ENCODE measurements around the gene EVC.

DNA sequence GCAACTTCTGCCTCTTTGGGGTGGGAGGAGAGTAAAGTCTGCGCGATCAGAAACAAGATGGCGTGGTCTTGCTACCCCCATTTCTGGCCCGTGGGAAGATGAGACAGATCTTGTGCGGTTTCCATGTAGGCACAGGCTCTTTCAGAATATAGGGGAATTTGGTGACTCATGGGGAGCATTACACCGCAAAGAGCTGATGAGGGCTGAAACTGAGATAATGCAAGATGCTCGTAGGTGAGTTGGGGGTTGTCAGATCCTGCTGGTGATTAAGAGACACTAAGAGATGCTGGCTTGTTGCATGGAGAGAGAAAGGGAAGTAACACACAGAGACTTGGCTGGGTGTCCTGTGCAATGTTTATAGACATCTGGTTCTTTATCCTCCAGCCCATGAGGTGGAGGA, 1.5 kb downstream of the EVC start:
- no peak for TF ChIP-seq CTCF (IDR thresholded peaks at IDR 0.05; ENCODE audit: control extremely low read depth in 1 of 3, insufficient read depth in 1 of 3, low read depth in 1 of 3, low read length in 3 of 3)
- TF ChIP-seq TCF12 (IDR thresholded peaks at IDR 0.05; ENCODE audit: low read depth, low read length) = no peak
- no peak for TF ChIP-seq SIRT6 (IDR thresholded peaks at IDR 0.05; ENCODE audit: low read length)
- no peak for TF ChIP-seq POLR2A (IDR thresholded peaks at IDR 0.05; ENCODE audit: control extremely low read depth in 1 of 2, low read depth in 2 of 2, low read length in 2 of 2)
- TF ChIP-seq, protein P1, sequence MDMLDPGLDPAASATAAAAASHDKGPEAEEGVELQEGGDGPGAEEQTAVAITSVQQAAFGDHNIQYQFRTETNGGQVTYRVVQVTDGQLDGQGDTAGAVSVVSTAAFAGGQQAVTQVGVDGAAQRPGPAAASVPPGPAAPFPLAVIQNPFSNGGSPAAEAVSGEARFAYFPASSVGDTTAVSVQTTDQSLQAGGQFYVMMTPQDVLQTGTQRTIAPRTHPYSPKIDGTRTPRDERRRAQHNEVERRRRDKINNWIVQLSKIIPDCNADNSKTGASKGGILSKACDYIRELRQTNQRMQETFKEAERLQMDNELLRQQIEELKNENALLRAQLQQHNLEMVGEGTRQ (IDR thresholded peaks at IDR 0.05; ENCODE audit: low read length) = no peak
- TF ChIP-seq KDM4A (IDR thresholded peaks at IDR 0.05; ENCODE audit: low read depth, low read length, severe bottlenecking) = no peak
- no peak for TF ChIP-seq NANOG (IDR thresholded peaks at IDR 0.05; ENCODE audit: insufficient read depth, low read depth, low read length, poor library complexity, severe bottlenecking)
- TF ChIP-seq CHD1 (IDR thresholded peaks at IDR 0.05; ENCODE audit: low read depth, low read length) = no peak
- no peak for TF ChIP-seq EZH2 (IDR thresholded peaks at IDR 0.05; ENCODE audit: low read depth, low read length, severe bottlenecking)
- TF ChIP-seq TAF1 (IDR thresholded peaks at IDR 0.05; ENCODE audit: low read depth, low read length) = no peak
- TF ChIP-seq EP300 (IDR thresholded peaks at IDR 0.05; ENCODE audit: borderline replicate concordance in 1 of 2, low read depth in 2 of 2, low read length in 2 of 2) = no peak
- TF ChIP-seq HDAC6 (IDR thresholded peaks at IDR 0.05; ENCODE audit: low read depth, low read length) = no peak
- TF ChIP-seq ZNF274 (IDR thresholded peaks at IDR 0.05; ENCODE audit: borderline replicate concordance, extremely low read depth, low read length) = no peak

Data from H1 (cell line).